Endothelial cell of umbilical vein (primary cell): ENCODE results near the gene HDAC9.

ENCODE experiments used
- CTCF ChIP-seq, 2 donors: IDR thresholded peaks; 1 replicate in 1 of 2; 2 replicates in 1 of 2; pipeline ENCODE4 v1.5.1; 2011; ENCODE audit warnings: low read length in 2 of 2, mild to moderate bottlenecking in 2 of 2, moderate library complexity in 2 of 2, control low read depth in 1 of 2, inconsistent platforms in 1 of 2, low read depth in 1 of 2; ENCODE audit not compliant: insufficient read depth in 1 of 2; ENCODE audit errors: extremely low read depth in 1 of 2
- EZH2 ChIP-seq: IDR thresholded peaks from 2 replicates; pipeline ENCODE4 v1.6.1; 2012; ENCODE audit warnings: borderline replicate concordance, low read depth, mild to moderate bottlenecking, moderate library complexity, low read length, inconsistent platforms; ENCODE audit not compliant: severe bottlenecking
- POLR2A ChIP-seq: IDR thresholded peaks from 2 replicates; pipeline ENCODE4 v1.6.1; 2012; ENCODE audit warnings: low read depth, mild to moderate bottlenecking, control low read depth, low read length
- POLR2AphosphoS5 ChIP-seq: IDR thresholded peaks from 2 replicates; pipeline ENCODE4 v1.6.1; 2012; ENCODE audit warnings: low read depth, mild to moderate bottlenecking, control low read depth, low read length, moderate library complexity; ENCODE audit not compliant: insufficient read depth

GRCh38 chr7:18558503-18558902 is 63.0 kb downstream of the HDAC9 start:
- TF ChIP-seq POLR2A (no peak), POLR2AphosphoS5 (no peak), CTCF (IDR thresholded peaks at IDR 0.05; ENCODE audit: extremely low read depth in 1 of 2, insufficient read depth in 1 of 2, low read depth in 1 of 2, low read length in 2 of 2) (no peak), EZH2 (no peak)
